ENCODE results near the gene BRD2.

- TF ChIP-seq CTCF (IDR thresholded peaks at IDR 0.05; ENCODE audit: insufficient read depth, low read depth, low read length) (no peak), EZH2 (IDR thresholded peaks at IDR 0.05; ENCODE audit: insufficient read depth, low read length) (no peak)
Measured at GRCh38 chr6:33029328-33030184, 61.2 kb downstream of the BRD2 start.

Data from astrocyte (in vitro differentiated cells and primary cell).